ENCODE measurements around the gene TMEM132D. TPM values are rescaled to one million over a fixed set of nuclear protein-coding genes. Genes with fewer than 3 reads are reported as not detected.

TMEM132D gene
- total and polyA plus RNA-seq, 2 donors (not counting 3 experiments of a cell fraction or from before 2014, with no cell fraction given) = not detected

DNA sequence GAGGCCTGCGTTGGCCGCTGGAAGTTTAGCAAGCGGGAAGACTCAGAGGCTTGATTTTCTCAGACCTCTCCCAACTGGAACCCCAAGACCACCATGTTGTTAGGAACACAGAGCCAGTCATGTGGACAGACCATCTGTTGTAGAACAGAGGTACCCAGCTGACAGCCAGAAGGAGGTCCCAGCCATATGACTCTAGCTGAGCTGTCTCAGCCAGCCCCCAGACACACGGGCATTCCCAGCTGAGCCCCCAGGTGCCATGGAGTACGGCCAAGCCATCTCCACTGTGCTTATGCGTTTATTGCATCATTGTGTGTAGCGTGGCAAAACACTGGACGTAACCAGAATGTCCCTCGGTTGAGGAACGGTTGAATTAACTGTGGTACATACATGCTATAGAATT is 421.9 kb downstream of the TMEM132D start:
- ChIA-PET POLR2A (no interaction called here), CTCF (no interaction called here)
- no peak for TF ChIP-seq POLR2AphosphoS5 (IDR thresholded peaks at IDR 0.05; ENCODE audit: insufficient read depth, low read depth, low read length)
- TF ChIP-seq, protein P1, sequence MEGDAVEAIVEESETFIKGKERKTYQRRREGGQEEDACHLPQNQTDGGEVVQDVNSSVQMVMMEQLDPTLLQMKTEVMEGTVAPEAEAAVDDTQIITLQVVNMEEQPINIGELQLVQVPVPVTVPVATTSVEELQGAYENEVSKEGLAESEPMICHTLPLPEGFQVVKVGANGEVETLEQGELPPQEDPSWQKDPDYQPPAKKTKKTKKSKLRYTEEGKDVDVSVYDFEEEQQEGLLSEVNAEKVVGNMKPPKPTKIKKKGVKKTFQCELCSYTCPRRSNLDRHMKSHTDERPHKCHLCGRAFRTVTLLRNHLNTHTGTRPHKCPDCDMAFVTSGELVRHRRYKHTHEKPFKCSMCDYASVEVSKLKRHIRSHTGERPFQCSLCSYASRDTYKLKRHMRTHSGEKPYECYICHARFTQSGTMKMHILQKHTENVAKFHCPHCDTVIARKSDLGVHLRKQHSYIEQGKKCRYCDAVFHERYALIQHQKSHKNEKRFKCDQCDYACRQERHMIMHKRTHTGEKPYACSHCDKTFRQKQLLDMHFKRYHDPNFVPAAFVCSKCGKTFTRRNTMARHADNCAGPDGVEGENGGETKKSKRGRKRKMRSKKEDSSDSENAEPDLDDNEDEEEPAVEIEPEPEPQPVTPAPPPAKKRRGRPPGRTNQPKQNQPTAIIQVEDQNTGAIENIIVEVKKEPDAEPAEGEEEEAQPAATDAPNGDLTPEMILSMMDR (IDR thresholded peaks at IDR 0.05; ENCODE audit: extremely low read depth in 1 of 2, insufficient read depth in 1 of 2, low read depth in 1 of 2, low read length in 2 of 2) = no peak
- TF ChIP-seq, protein P2, sequence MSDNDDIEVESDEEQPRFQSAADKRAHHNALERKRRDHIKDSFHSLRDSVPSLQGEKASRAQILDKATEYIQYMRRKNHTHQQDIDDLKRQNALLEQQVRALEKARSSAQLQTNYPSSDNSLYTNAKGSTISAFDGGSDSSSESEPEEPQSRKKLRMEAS (IDR thresholded peaks at IDR 0.05; ENCODE audit: insufficient read depth, insufficient read length) = no peak
- TF ChIP-seq MYC (IDR thresholded peaks at IDR 0.05; ENCODE audit: low read depth, low read length) = no peak
- TF ChIP-seq GATA2 (IDR thresholded peaks at IDR 0.05; ENCODE audit: insufficient read depth, insufficient read length, low read depth, low read length) = no peak
- TF ChIP-seq JUN (IDR thresholded peaks at IDR 0.05; ENCODE audit: borderline replicate concordance, insufficient read depth, insufficient read length, low read depth) = no peak
- no peak overlapping the region for H2AFZ ChIP-seq (ENCODE audit: low read depth, low read length)
- no peak overlapping the region for H3K4me2 ChIP-seq (ENCODE audit: insufficient read depth, low read length)
- H3K4me1 ChIP-seq (ENCODE audit: control insufficient read depth, extremely low read depth, insufficient read depth, low read length) = no peaks in the 10 kb centered on the region
- H3K9me1 ChIP-seq (replicated peaks; ENCODE audit: control insufficient read depth, extremely low read depth, insufficient read depth, low read length) = no peaks in the 10 kb centered on the region
- H3K27ac ChIP-seq (ENCODE audit: insufficient read depth, low read depth, low read length) = no peak overlapping the region
- no peak for DNase-seq (ENCODE audit: low read depth, low spot score)
- dilution Hi-C loops (cut with MboI; ENCODE audit: extremely low pct_ligation_motif_present, low sequenced_read_pairs) = no loop called here
- no peak overlapping the region for H3K4me3 ChIP-seq (replicated peaks in 1 of 3; ENCODE audit: insufficient read depth in 1 of 3, low read depth in 1 of 3, low read length in 3 of 3)
- no TSS peak for BruUV-seq (replicated peaks)
- no peaks in the 10 kb centered on the region for H3K79me2 ChIP-seq (ENCODE audit: control insufficient read depth, insufficient read depth, low read length)
- peaks cover 13% of the 10 kb centered on the region for H3K9me3 ChIP-seq (replicated peaks; ENCODE audit: control insufficient read depth, insufficient read depth, low read length)
- H3K36me3 ChIP-seq (ENCODE audit: control insufficient read depth in 2 of 2, extremely low read depth in 1 of 2, insufficient read depth in 2 of 2, low read length in 2 of 2) = no peaks in the 10 kb centered on the region
- no peaks in the 10 kb centered on the region for H3K27me3 ChIP-seq (ENCODE audit: control insufficient read depth in 2 of 2, insufficient read depth in 2 of 2, low read length in 2 of 2)
- H3K9ac ChIP-seq (replicated peaks; ENCODE audit: extremely low read depth, insufficient read depth, low read length) = no peak overlapping the region
- no peaks in the 10 kb centered on the region for H4K20me1 ChIP-seq (replicated peaks; ENCODE audit: control insufficient read depth, extremely low read depth, insufficient read depth, low read length)
- FAIRE-seq = no peak
- intact Hi-C loops (cut with micrococcal nuclease) = no loop called here

DNA sequence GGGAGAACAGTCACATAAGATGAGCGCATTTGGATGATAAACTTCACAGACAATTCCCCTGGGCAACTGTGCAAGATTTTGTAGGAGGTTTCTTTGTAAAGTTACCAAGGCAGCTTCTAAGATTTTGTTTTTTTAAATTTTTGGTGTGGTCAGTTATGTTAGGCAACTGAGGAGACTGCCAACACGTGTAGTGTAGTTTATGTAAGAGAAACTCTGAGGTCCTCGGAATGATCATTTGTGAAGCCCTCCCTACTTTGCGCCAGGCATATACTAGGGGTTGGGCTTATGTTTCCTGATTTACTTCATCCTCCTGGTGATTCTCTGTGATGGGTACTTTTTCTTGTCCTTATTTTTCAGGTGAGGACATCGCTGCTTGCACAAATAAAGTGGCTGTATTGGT is 433.6 kb downstream of the TMEM132D start:
- Histone ChIP-seq H2AFZ (ENCODE audit: low read depth, low read length) (no peak overlapping the region), H3K79me2 (ENCODE audit: control insufficient read depth, insufficient read depth, low read length) (no peaks in the 10 kb centered on the region), H3K9me3 (replicated peaks; ENCODE audit: control insufficient read depth, insufficient read depth, low read length) (peaks cover 4% of the 10 kb centered on the region), H3K9ac (replicated peaks; ENCODE audit: extremely low read depth, insufficient read depth, low read length) (no peak overlapping the region), H3K4me1 (ENCODE audit: control insufficient read depth, extremely low read depth, insufficient read depth, low read length) (no peaks in the 10 kb centered on the region), H3K36me3 (ENCODE audit: control insufficient read depth in 2 of 2, extremely low read depth in 1 of 2, insufficient read depth in 2 of 2, low read length in 2 of 2) (no peaks in the 10 kb centered on the region), H3K4me2 (ENCODE audit: insufficient read depth, low read length) (no peak overlapping the region), H3K27ac (ENCODE audit: insufficient read depth, low read depth, low read length) (no peak overlapping the region), H3K27me3 (ENCODE audit: control insufficient read depth in 2 of 2, insufficient read depth in 2 of 2, low read length in 2 of 2) (no peaks in the 10 kb centered on the region), H4K20me1 (replicated peaks; ENCODE audit: control insufficient read depth, extremely low read depth, insufficient read depth, low read length) (no peaks in the 10 kb centered on the region), H3K9me1 (replicated peaks; ENCODE audit: control insufficient read depth, extremely low read depth, insufficient read depth, low read length) (no peaks in the 10 kb centered on the region), H3K4me3 (replicated peaks in 1 of 3; ENCODE audit: insufficient read depth in 1 of 3, low read depth in 1 of 3, low read length in 3 of 3) (no peak overlapping the region)
- dilution Hi-C loops (cut with MboI; ENCODE audit: extremely low pct_ligation_motif_present, low sequenced_read_pairs) = no loop called here
- no TSS peak for BruUV-seq (replicated peaks)
- DNase-seq (ENCODE audit: low read depth, low spot score) (no peak), FAIRE-seq (no peak)
- no peak for TF ChIP-seq GATA2 (IDR thresholded peaks at IDR 0.05; ENCODE audit: insufficient read depth, insufficient read length, low read depth, low read length)
- no peak for TF ChIP-seq EZH2 (IDR thresholded peaks at IDR 0.05; ENCODE audit: borderline replicate concordance, low read depth, low read length, severe bottlenecking)
- TF ChIP-seq POLR2AphosphoS5 (IDR thresholded peaks at IDR 0.05; ENCODE audit: insufficient read depth, low read depth, low read length) = no peak
- no peak for TF ChIP-seq MYC (IDR thresholded peaks at IDR 0.05; ENCODE audit: low read depth, low read length)
- no peak for TF ChIP-seq FOS (IDR thresholded peaks at IDR 0.05; ENCODE audit: borderline replicate concordance, insufficient read depth, low read length)
- TF ChIP-seq, protein P1 (IDR thresholded peaks at IDR 0.05; ENCODE audit: extremely low read depth in 1 of 2, insufficient read depth in 1 of 2, low read depth in 1 of 2, low read length in 2 of 2) = no peak
- TF ChIP-seq JUN (IDR thresholded peaks at IDR 0.05; ENCODE audit: borderline replicate concordance, insufficient read depth, insufficient read length, low read depth) = no peak
- no peak for TF ChIP-seq POLR2A (IDR thresholded peaks at IDR 0.05; ENCODE audit: low read depth, low read length)
- TF ChIP-seq, protein P2 (IDR thresholded peaks at IDR 0.05; ENCODE audit: insufficient read depth, insufficient read length) = no peak
- POLR2A ChIA-PET = no interaction called here
- intact Hi-C loops (cut with micrococcal nuclease) = no loop called here
- CTCF ChIA-PET = no interaction called here
